Liver (tissue), 9 donors: ENCODE measurements around the gene TOB1. TPM values are rescaled to one million over a fixed set of nuclear protein-coding genes. Genes with fewer than 3 reads are reported as not detected.

ENCODE experiments used
- DNase-seq: peaks from one replicate; pipeline ENCODE4 v3.0.0-alpha.2; 2017; ENCODE audit warnings: low spot score
- H3K27ac ChIP-seq, 2 donors: one replicate each; pipeline ENCODE4 v1.7.0; 2013; ENCODE audit warnings: inconsistent platforms in 2 of 2, low read length in 2 of 2, control low read depth in 1 of 2, low read depth in 1 of 2, mild to moderate bottlenecking in 1 of 2
- H3K27me3 ChIP-seq, 4 donors: one replicate each; pipeline versions ENCODE4 v1.6.1 to v1.7.0; 2013; ENCODE audit warnings: low read length in 3 of 4, inconsistent platforms in 1 of 4, mild to moderate bottlenecking in 1 of 4, moderate library complexity in 1 of 4; ENCODE audit not compliant: control insufficient read depth in 4 of 4, insufficient read depth in 4 of 4
- H3K36me3 ChIP-seq, 4 donors: one replicate each; pipeline versions ENCODE4 v1.6.1 to v1.7.0; 2013; ENCODE audit warnings: low read length in 3 of 4, mild to moderate bottlenecking in 3 of 4, low read depth in 1 of 4, moderate library complexity in 1 of 4; ENCODE audit not compliant: control insufficient read depth in 4 of 4, insufficient read depth in 3 of 4
- H3K4me1 ChIP-seq, 4 donors: one replicate each; pipeline versions ENCODE4 v1.6.1 to v1.7.0; 2013; ENCODE audit warnings: low read length in 3 of 4, mild to moderate bottlenecking in 3 of 4, moderate library complexity in 1 of 4; ENCODE audit not compliant: control insufficient read depth in 4 of 4, insufficient read depth in 4 of 4
- H3K4me3 ChIP-seq, 3 donors: one replicate each; pipeline versions ENCODE4 v1.6.1 to v1.7.0; 2013; ENCODE audit warnings: low read length in 3 of 3, control low read depth in 1 of 3, low read depth in 1 of 3, mild to moderate bottlenecking in 1 of 3
- H3K9ac ChIP-seq, 2 donors: one replicate each; pipeline ENCODE4 v1.7.0; 2013; ENCODE audit warnings: low read length in 2 of 2, mild to moderate bottlenecking in 2 of 2, moderate library complexity in 2 of 2, control low read depth in 1 of 2, low read depth in 1 of 2
- H3K9me3 ChIP-seq, 4 donors: one replicate each; pipeline versions ENCODE4 v1.6.1 to v1.7.0; 2013; ENCODE audit warnings: low read length in 3 of 4; ENCODE audit not compliant: control insufficient read depth in 4 of 4
- EGR1 ChIP-seq, 2 donors: IDR thresholded peaks; 2 replicates each; pipeline ENCODE4 v1.6.1; 2016 to 2018; ENCODE audit warnings: antibody characterized with exemption in 2 of 2, low read depth in 2 of 2
- FOXA1 ChIP-seq: IDR thresholded peaks from 2 replicates; pipeline ENCODE4 v1.6.1; 2016; ENCODE audit warnings: antibody characterized with exemption
- FOXA2 ChIP-seq: IDR thresholded peaks from 2 replicates; pipeline ENCODE4 v1.6.1; 2016; ENCODE audit warnings: antibody characterized with exemption
- HNF4A ChIP-seq, 2 donors: conservative IDR thresholded peaks; 2 replicates each; pipeline ENCODE4 v1.6.1; 2016; ENCODE audit warnings: antibody characterized with exemption in 2 of 2, mild to moderate bottlenecking in 2 of 2
- HNF4G ChIP-seq: IDR thresholded peaks from 2 replicates; pipeline ENCODE4 v1.6.1; 2016; ENCODE audit warnings: antibody characterized with exemption
- NR2F2 ChIP-seq: IDR thresholded peaks from 2 replicates; pipeline ENCODE4 v1.6.1; 2016; ENCODE audit warnings: antibody characterized with exemption
- RAD21 ChIP-seq, 2 donors: IDR thresholded peaks; 2 replicates each; pipeline ENCODE4 v1.6.1; 2016; ENCODE audit warnings: antibody characterized with exemption in 2 of 2, mild to moderate bottlenecking in 2 of 2
- REST ChIP-seq: IDR thresholded peaks from 2 replicates; pipeline ENCODE4 v1.6.1; 2016; ENCODE audit warnings: antibody characterized with exemption, mild to moderate bottlenecking
- RXRA ChIP-seq, 2 donors: IDR thresholded peaks; 2 replicates each; pipeline ENCODE4 v1.6.1; 2017 to 2018; ENCODE audit warnings: antibody characterized with exemption in 2 of 2, mild to moderate bottlenecking in 1 of 2
- SP1 ChIP-seq: IDR thresholded peaks from 2 replicates; pipeline ENCODE4 v1.6.1; 2018; ENCODE audit warnings: antibody characterized with exemption, mild to moderate bottlenecking
- TAF1 ChIP-seq: conservative IDR thresholded peaks from 2 replicates; pipeline ENCODE4 v1.6.1; 2016; ENCODE audit warnings: antibody characterized with exemption, mild to moderate bottlenecking
- ZBTB33 ChIP-seq: IDR thresholded peaks from 2 replicates; pipeline ENCODE4 v1.6.1; 2016; ENCODE audit warnings: antibody characterized with exemption
- WGBS: extraction: QIAGEN DNeasy Blood & Tissue Kit; methylation state at CpG from one replicate; pipeline ENCODE4 v1.1.7; 2013; 5-methylcytosine and 5-hydroxymethylcytosine counted together
- polyA plus RNA-seq, 2 donors: library from polyadenylated mRNA; stranded (reverse) in 1 of 2; unstranded in 1 of 2; fragments of 200-250 nt in 1 of 2; fragments of >200 nt in 1 of 2; fragmentation: Nextera tagmentation in 1 of 2; extraction: Ambion mirVana in 1 of 2; gene quantifications; one replicate each; pipeline versions ENCODE4 v1.2.1 to v1.2.3, GENCODE V29; 2013 to 2015
- total RNA-seq, 2 donors: library from RNA; depleted of rRNA; stranded (reverse); fragments of >200 nt; gene quantifications; one replicate each; pipeline ENCODE4 v1.2.3, GENCODE V29; 2014
- TF ChIP-seq, protein P1 (sequence below): IDR thresholded peaks from 2 replicates; pipeline ENCODE4 v1.6.1; 2016; ENCODE audit warnings: antibody characterized with exemption
- TF ChIP-seq, protein P2 (sequence below): IDR thresholded peaks from 2 replicates; pipeline ENCODE4 v1.6.1; 2016; ENCODE audit warnings: antibody characterized with exemption
- donor health status: healthy.
- donor health status: healthy.
- donor health status: healthy.
- donor health status: healthy.
- donor health status: healthy.

TOB1 gene
- total and polyA plus RNA-seq, 4 donors = 10.2 to 132 (median 37.8) TPM

- TF ChIP-seq, protein P1, sequence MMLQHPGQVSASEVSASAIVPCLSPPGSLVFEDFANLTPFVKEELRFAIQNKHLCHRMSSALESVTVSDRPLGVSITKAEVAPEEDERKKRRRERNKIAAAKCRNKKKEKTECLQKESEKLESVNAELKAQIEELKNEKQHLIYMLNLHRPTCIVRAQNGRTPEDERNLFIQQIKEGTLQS = no peak
- TF ChIP-seq TAF1 = no peak
- TF ChIP-seq, protein P2, sequence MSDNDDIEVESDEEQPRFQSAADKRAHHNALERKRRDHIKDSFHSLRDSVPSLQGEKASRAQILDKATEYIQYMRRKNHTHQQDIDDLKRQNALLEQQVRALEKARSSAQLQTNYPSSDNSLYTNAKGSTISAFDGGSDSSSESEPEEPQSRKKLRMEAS = no peak
Measured at GRCh38 chr17:50848711-50849110, 17.4 kb downstream of the TOB1 start (continued).

DNA sequence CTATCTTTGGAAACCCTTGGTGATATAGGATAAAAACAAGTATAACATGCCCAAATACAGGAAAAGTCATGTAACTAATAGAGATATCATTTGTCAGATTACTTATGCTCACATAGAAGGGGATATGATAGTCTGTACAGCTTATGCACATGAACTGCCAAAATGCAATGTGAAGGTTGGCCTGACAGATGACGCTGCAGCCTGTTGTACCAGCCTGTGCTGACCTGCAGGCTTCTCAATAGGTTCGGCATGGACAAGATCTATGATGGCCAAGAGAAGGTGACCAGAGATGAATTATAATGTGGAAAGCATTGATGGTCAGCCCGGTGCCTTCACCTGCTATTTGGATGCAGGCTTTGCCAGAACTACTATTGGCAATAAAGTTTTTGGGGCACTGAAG lies 18.1 kb downstream of the TOB1 start:
- TF ChIP-seq RAD21 (IDR thresholded peaks at IDR 0.05) (peak in 1 of 2 donors; percentile 14), RXRA (IDR thresholded peaks at IDR 0.05) (no peak)
- H3K27ac ChIP-seq = no peak overlapping the region
- 87% methylated on average over 3 of the region's 3 CpGs for WGBS
- no peak for DNase-seq
- no peaks in the 10 kb centered on the region for H3K36me3 ChIP-seq
- peaks cover 0 to 11% (median 6%) of the 10 kb centered on the region in 4 donors for H3K4me1 ChIP-seq
- no peak overlapping the region for H3K4me3 ChIP-seq
- no peaks in the 10 kb centered on the region for H3K27me3 ChIP-seq
- no peaks in the 10 kb centered on the region for H3K9me3 ChIP-seq
- no peak overlapping the region for H3K9ac ChIP-seq

DNA sequence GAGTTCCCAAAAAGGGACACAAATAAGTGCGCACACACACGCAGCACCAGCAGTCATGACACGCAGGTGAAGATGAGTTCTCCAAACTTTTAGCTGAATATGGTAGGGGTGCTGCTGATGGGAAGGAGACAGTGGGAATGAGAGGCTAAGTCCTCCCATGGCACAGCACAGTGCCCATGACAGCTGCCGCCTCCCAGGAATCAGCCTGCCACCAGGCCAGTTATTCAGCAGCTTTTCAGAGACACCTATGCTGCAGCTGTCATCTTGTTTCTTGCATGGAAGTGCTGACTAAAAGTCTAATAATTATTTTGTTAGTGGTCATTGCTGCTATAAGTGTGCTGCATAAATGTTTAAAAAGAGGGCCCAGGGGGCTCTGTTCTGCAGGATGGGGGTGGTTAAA lies 18.6 kb downstream of the TOB1 start:
- Histone ChIP-seq H3K27ac (no peak overlapping the region), H3K9ac (no peak overlapping the region), H3K27me3 (no peaks in the 10 kb centered on the region), H3K4me1 (peaks cover 0 to 7% (median 2%) of the 10 kb centered on the region in 4 donors), H3K4me3 (no peak overlapping the region), H3K9me3 (no peaks in the 10 kb centered on the region), H3K36me3 (no peaks in the 10 kb centered on the region)
- WGBS = 100% methylated on average over 4 of the region's 4 CpGs
- no peak for TF ChIP-seq HNF4A (conservative IDR thresholded peaks at IDR 0.05)
- TF ChIP-seq FOXA1 = no peak
- TF ChIP-seq, protein P2 = no peak
- TF ChIP-seq ZBTB33 = no peak
- TF ChIP-seq NR2F2 = no peak
- no peak for TF ChIP-seq SP1
- TF ChIP-seq FOXA2 = no peak
- TF ChIP-seq HNF4G = no peak
- TF ChIP-seq RXRA (IDR thresholded peaks at IDR 0.05) = no peak
- TF ChIP-seq REST = no peak
- no peak for TF ChIP-seq EGR1 (IDR thresholded peaks at IDR 0.05; ENCODE audit: low read depth in 2 of 2)
- DNase-seq = no peak
